Measurements from ENCODE around the gene HTR3B.

GRCh38 chr11:113867843-113868503, 36.6 kb upstream of the HTR3B start:
- no peak for TF ChIP-seq YY1 (IDR thresholded peaks at IDR 0.05; ENCODE audit: low read depth)
- TF ChIP-seq MAX (IDR thresholded peaks at IDR 0.05; ENCODE audit: low read depth) = no peak
- TF ChIP-seq CTCF (IDR thresholded peaks at IDR 0.05) = no peak
- no peak for TF ChIP-seq EZH2phosphoT487 (IDR thresholded peaks at IDR 0.05; ENCODE audit: borderline replicate concordance, low read depth)
- no peak for TF ChIP-seq ZBTB33 (IDR thresholded peaks at IDR 0.05; ENCODE audit: borderline replicate concordance, low read depth)
- no peak for TF ChIP-seq MXI1 (IDR thresholded peaks at IDR 0.05; ENCODE audit: low read depth, low read length)
- TF ChIP-seq JUND (IDR thresholded peaks at IDR 0.05) = no peak
- TF ChIP-seq RAD21 (IDR thresholded peaks at IDR 0.05; ENCODE audit: low read length) = no peak
- TF ChIP-seq TAF1 (IDR thresholded peaks at IDR 0.05; ENCODE audit: borderline replicate concordance, low read depth, low read length) = no peak
- TF ChIP-seq RXRA (IDR thresholded peaks at IDR 0.05; ENCODE audit: borderline replicate concordance, low read depth) = no peak
